ENCODE data around the gene SPOCD1. TPM values are rescaled to one million over a fixed set of nuclear protein-coding genes. Genes with fewer than 3 reads are reported as not detected.

The SPOCD1 gene
- total and polyA plus RNA-seq, 5 experiments from 2014 or later, result 0.36 TPM; not detected in 4

GRCh38 chr1:31789259-31790065 lies 26.4 kb downstream of the SPOCD1 start:
- Mint-ChIP-seq H3K4me1 (peaks cover 11 to 27% (median 20%) of the 10 kb centered on the region in 4 donors), H3K9me3 (no peaks in the 10 kb centered on the region), H3K4me3 (peak overlapping the region; percentile 84 to 96 (median 92)), H3K27me3 (no peaks in the 10 kb centered on the region), H3K27ac (peak overlapping the region in 9 of 10 donors; percentile 21 to 98 (median 94)), H3K36me3 (no peaks in the 10 kb centered on the region)
- peak; percentile 75 to 78 for ATAC-seq
- peak; percentile 88 to 97 (median 93) for DNase-seq
- POLR2A ChIA-PET, result interaction anchor here (0.5 to 1.9 kb wide), 17 partner anchors 9 to 302 kb away, joined by 3 to 20 read pairs (median 5); partner anchors contain the start of genes ADGRB2, PEF1 and PTP4A2

- DNase-seq (no peak), ATAC-seq (peak; percentile 58 to 60)
- Mint-ChIP-seq H3K27ac (peak overlapping the region in 9 of 10 donors; percentile 77 to 98 (median 96)), H3K4me3 (peak overlapping the region; percentile 84 to 96 (median 92)), H3K27me3 (no peaks in the 10 kb centered on the region), H3K9me3 (no peaks in the 10 kb centered on the region), H3K36me3 (no peaks in the 10 kb centered on the region), H3K4me1 (peaks cover 11 to 31% (median 20%) of the 10 kb centered on the region in 4 donors)
- POLR2A ChIA-PET, result interaction anchor here (0.6 to 1.9 kb wide), 17 partner anchors 10 to 224 kb away, joined by 3 to 20 read pairs (median 5); partner anchors contain the start of genes ADGRB2, PEF1 and PTP4A2
Measured at GRCh38 chr1:31788825-31789256, 27.0 kb downstream of the SPOCD1 start.

- Mint-ChIP-seq H3K4me3 (peak overlapping the region; percentile 84 to 96 (median 92)), H3K4me1 (peaks cover 11 to 31% (median 20%) of the 10 kb centered on the region in 4 donors), H3K27me3 (no peaks in the 10 kb centered on the region), H3K36me3 (no peaks in the 10 kb centered on the region), H3K27ac (peak overlapping the region; percentile 77 to 98 (median 96)), H3K9me3 (no peaks in the 10 kb centered on the region)
- ATAC-seq (peak; percentile 66 to 74), DNase-seq (peak; percentile 78 to 93 (median 86))
- POLR2A ChIA-PET, result interaction anchor here (0.6 to 1.9 kb wide), 16 partner anchors 11 to 224 kb away, joined by 3 to 20 read pairs (median 5); partner anchors contain the start of genes ADGRB2 and PEF1
Measured at GRCh38 chr1:31788138-31788824, 27.5 kb downstream of the SPOCD1 start.

GRCh38 chr1:31787786-31788137 lies 28.1 kb downstream of the SPOCD1 start:
- peaks cover 10 to 31% (median 20%) of the 10 kb centered on the region in 4 donors for H3K4me1 Mint-ChIP-seq
- peak overlapping the region; percentile 77 to 98 (median 96) for H3K27ac Mint-ChIP-seq
- no peak for DNase-seq
- no peak for ATAC-seq
- POLR2A ChIA-PET, result interaction anchor here (0.9 to 1.9 kb wide), 5 partner anchors 21 to 176 kb away, joined by 3 to 7 read pairs (median 3); no protein-coding TSS in a partner anchor
- no peaks in the 10 kb centered on the region for H3K36me3 Mint-ChIP-seq
- H3K4me3 Mint-ChIP-seq, result peak overlapping the region; percentile 84 to 96 (median 92)
- H3K27me3 Mint-ChIP-seq, result no peaks in the 10 kb centered on the region
- no peaks in the 10 kb centered on the region for H3K9me3 Mint-ChIP-seq

- H3K9me3 Mint-ChIP-seq, result no peaks in the 10 kb centered on the region
- POLR2A ChIA-PET, result interaction anchor here (0.9 to 1.9 kb wide), 2 partner anchors 20 to 30 kb away, joined by 3 to 7 read pairs; no protein-coding TSS in a partner anchor
Measured at GRCh38 chr1:31787261-31787660, 28.6 kb downstream of the SPOCD1 start.

GRCh38 chr1:31786366-31787060 lies 29.3 kb downstream of the SPOCD1 start:
- DNase-seq, result no peak
- peak overlapping the region in 2 of 10 donors; percentile 9 to 46 for H3K4me3 Mint-ChIP-seq
- POLR2A ChIA-PET, result no interaction called here

More at GRCh38 chr1:31787261-31787660, 28.6 kb downstream of the SPOCD1 start:
- peak overlapping the region in 7 of 10 donors; percentile 9 to 95 (median 90) for H3K4me3 Mint-ChIP-seq
- no peak for DNase-seq
- H3K36me3 Mint-ChIP-seq, result no peaks in the 10 kb centered on the region
- peak overlapping the region; percentile 25 to 98 (median 95) for H3K27ac Mint-ChIP-seq
- no peak for ATAC-seq
- peaks cover 10 to 31% (median 20%) of the 10 kb centered on the region in 4 donors for H3K4me1 Mint-ChIP-seq
- H3K27me3 Mint-ChIP-seq, result peaks cover 0 to 3% (median 0%) of the 10 kb centered on the region in 5 donors

GRCh38 chr1:31785947-31786290 lies 29.9 kb downstream of the SPOCD1 start:
- H3K9me3 Mint-ChIP-seq, result no peaks in the 10 kb centered on the region
- peak overlapping the region in 1 of 10 donors; percentile 65 for H3K27ac Mint-ChIP-seq
- POLR2A ChIA-PET, result no interaction called here
- H3K27me3 Mint-ChIP-seq, result peaks cover 0 to 3% (median 0%) of the 10 kb centered on the region in 5 donors
- no peaks in the 10 kb centered on the region for H3K36me3 Mint-ChIP-seq
- H3K4me1 Mint-ChIP-seq, result peaks cover 10 to 31% (median 20%) of the 10 kb centered on the region in 4 donors
- H3K4me3 Mint-ChIP-seq, result no peak overlapping the region
- ATAC-seq (no peak), DNase-seq (no peak)

More at GRCh38 chr1:31786366-31787060, 29.3 kb downstream of the SPOCD1 start:
- H3K36me3 Mint-ChIP-seq, result no peaks in the 10 kb centered on the region
- no peak for ATAC-seq
- H3K9me3 Mint-ChIP-seq, result no peaks in the 10 kb centered on the region
- H3K27me3 Mint-ChIP-seq, result peaks cover 0 to 3% (median 0%) of the 10 kb centered on the region in 5 donors
- peak overlapping the region in 6 of 10 donors; percentile 36 to 98 (median 69) for H3K27ac Mint-ChIP-seq
- peaks cover 10 to 31% (median 20%) of the 10 kb centered on the region in 4 donors for H3K4me1 Mint-ChIP-seq

GRCh38 chr1:31785020-31785946 lies 30.5 kb downstream of the SPOCD1 start:
- peak overlapping the region in 2 of 10 donors; percentile 22 to 65 for H3K27ac Mint-ChIP-seq
- POLR2A ChIA-PET, result interaction anchor here (0.6 to 0.9 kb wide), 2 partner anchors 37 to 228 kb away, joined by 3 read pairs; partner anchors contain the start of gene KHDRBS1
- peaks cover 10 to 31% (median 20%) of the 10 kb centered on the region in 4 donors for H3K4me1 Mint-ChIP-seq
- peaks cover 0 to 3% (median 0%) of the 10 kb centered on the region in 5 donors for H3K27me3 Mint-ChIP-seq
- peak overlapping the region in 2 of 10 donors; percentile 14 to 32 for H3K4me3 Mint-ChIP-seq
- no peaks in the 10 kb centered on the region for H3K9me3 Mint-ChIP-seq
- no peaks in the 10 kb centered on the region for H3K36me3 Mint-ChIP-seq
- ATAC-seq (no peak), DNase-seq (no peak)

GRCh38 chr1:31784356-31785019 lies 31.3 kb downstream of the SPOCD1 start:
- Mint-ChIP-seq H3K4me3 (no peak overlapping the region), H3K9me3 (no peaks in the 10 kb centered on the region), H3K27ac (peak overlapping the region in 3 of 10 donors; percentile 2 to 40 (median 24)), H3K4me1 (peaks cover 7 to 29% (median 14%) of the 10 kb centered on the region in 4 donors), H3K27me3 (peaks cover 0 to 3% (median 0%) of the 10 kb centered on the region in 5 donors), H3K36me3 (no peaks in the 10 kb centered on the region)
- DNase-seq, result no peak
- POLR2A ChIA-PET, result interaction anchor here (0.6 to 0.9 kb wide), 2 partner anchors 38 to 229 kb away, joined by 3 read pairs; partner anchors contain the start of gene KHDRBS1
- no peak for ATAC-seq

GRCh38 chr1:31783846-31784245 lies 32.0 kb downstream of the SPOCD1 start:
- Mint-ChIP-seq H3K27me3 (peaks cover 0 to 6% (median 0%) of the 10 kb centered on the region in 5 donors), H3K4me1 (peaks cover 7 to 28% (median 10%) of the 10 kb centered on the region in 4 donors), H3K4me3 (no peak overlapping the region), H3K9me3 (no peaks in the 10 kb centered on the region), H3K36me3 (no peaks in the 10 kb centered on the region), H3K27ac (no peak overlapping the region)
- POLR2A ChIA-PET, result interaction anchor here (1.0 kb wide), 1 partner anchor 23 kb away, joined by 3 read pairs; no protein-coding TSS in a partner anchor
- DNase-seq (no peak), ATAC-seq (no peak)

All from naive thymus-derived CD8-positive, alpha-beta T cell (primary cell).